Trophoblast cell (in vitro differentiated cells and primary cell): ENCODE results near the gene BTBD9.

Experiments used
- DNase-seq, 2 donors: peaks; one replicate each; pipeline ENCODE4 v3.0.0-alpha.2; 2016
- H2AFZ ChIP-seq: 2 replicates; pipeline ENCODE4 v1.6.1; 2013; ENCODE audit warnings: low read length, moderate library complexity, mild to moderate bottlenecking; ENCODE audit not compliant: insufficient read depth, poor library complexity
- H2AK5ac ChIP-seq: 2 replicates; pipeline ENCODE4 v1.6.1; 2013; ENCODE audit warnings: mild to moderate bottlenecking, low read length
- H2BK120ac ChIP-seq: 2 replicates; pipeline ENCODE4 v1.6.1; 2013; ENCODE audit warnings: low read length, mild to moderate bottlenecking, moderate library complexity; ENCODE audit not compliant: insufficient read depth, poor library complexity
- H2BK12ac ChIP-seq: 2 replicates; pipeline ENCODE4 v1.6.1; 2013; ENCODE audit warnings: mild to moderate bottlenecking, low read length, moderate library complexity
- H2BK5ac ChIP-seq: 2 replicates; pipeline ENCODE4 v1.6.1; 2013; ENCODE audit warnings: low read length, low read depth, moderate library complexity, mild to moderate bottlenecking; ENCODE audit not compliant: poor library complexity
- H3K14ac ChIP-seq: 2 replicates; pipeline ENCODE4 v1.6.1; 2013; ENCODE audit warnings: mild to moderate bottlenecking, low read length
- H3K18ac ChIP-seq: 2 replicates; pipeline ENCODE4 v1.6.1; 2013; ENCODE audit warnings: mild to moderate bottlenecking, low read length
- H3K23ac ChIP-seq: 2 replicates; pipeline ENCODE4 v1.6.1; 2013; ENCODE audit warnings: low read length
- H3K27ac ChIP-seq: 2 replicates; pipeline ENCODE4 v1.5.1; 2013; ENCODE audit warnings: low read depth, mild to moderate bottlenecking, inconsistent platforms, low read length, moderate library complexity
- H3K27me3 ChIP-seq: 2 replicates; pipeline ENCODE4 v1.6.1; 2013; ENCODE audit warnings: inconsistent platforms, mild to moderate bottlenecking, low read length, moderate library complexity; ENCODE audit not compliant: insufficient read depth
- H3K36me3 ChIP-seq, 2 experiments: 1 replicate in 1 of 2; 2 replicates in 1 of 2; pipeline ENCODE4 v1.6.1; 2013; ENCODE audit warnings: low read length in 2 of 2, mild to moderate bottlenecking in 2 of 2, moderate library complexity in 1 of 2; ENCODE audit not compliant: insufficient read depth in 2 of 2, control insufficient read depth in 1 of 2
- H3K4ac ChIP-seq: 2 replicates; pipeline ENCODE4 v1.6.1; 2013; ENCODE audit warnings: low read depth, mild to moderate bottlenecking, low read length, moderate library complexity
- H3K4me1 ChIP-seq, 2 experiments: 1 replicate in 1 of 2; 2 replicates in 1 of 2; pipeline ENCODE4 v1.6.1; 2013; ENCODE audit warnings: low read length in 2 of 2, mild to moderate bottlenecking in 2 of 2, moderate library complexity in 1 of 2; ENCODE audit not compliant: insufficient read depth in 2 of 2, control insufficient read depth in 1 of 2
- H3K4me2 ChIP-seq: 2 replicates; pipeline ENCODE4 v1.6.1; 2013; ENCODE audit warnings: inconsistent platforms, mild to moderate bottlenecking, low read length, moderate library complexity
- H3K4me3 ChIP-seq: 2 replicates; pipeline ENCODE4 v1.5.1; 2013; ENCODE audit warnings: mild to moderate bottlenecking, low read depth, low read length, inconsistent platforms
- H3K79me1 ChIP-seq: one replicate; pipeline ENCODE4 v1.6.1; 2013; ENCODE audit warnings: low read length
- H3K79me2 ChIP-seq: 2 replicates; pipeline ENCODE4 v1.6.1; 2013; ENCODE audit warnings: low read length, mild to moderate bottlenecking; ENCODE audit not compliant: control insufficient read depth, insufficient read depth, poor library complexity
- H3K9ac ChIP-seq: 2 replicates; pipeline ENCODE4 v1.6.1; 2013; ENCODE audit warnings: mild to moderate bottlenecking, low read length
- H3K9me3 ChIP-seq: 2 replicates; pipeline ENCODE4 v1.6.1; 2013; ENCODE audit warnings: low read depth, mild to moderate bottlenecking, control low read depth, inconsistent platforms, low read length; ENCODE audit not compliant: insufficient read depth
- H4K12ac ChIP-seq: 2 replicates; pipeline ENCODE4 v1.6.1; 2013; ENCODE audit warnings: low read depth, mild to moderate bottlenecking, low read length, moderate library complexity
- H4K8ac ChIP-seq: 2 replicates; pipeline ENCODE4 v1.6.1; 2013; ENCODE audit warnings: low read depth, mild to moderate bottlenecking, low read length, moderate library complexity
- H4K91ac ChIP-seq: one replicate; pipeline ENCODE4 v1.6.1; 2013; ENCODE audit warnings: low read depth, mild to moderate bottlenecking, low read length, moderate library complexity
- WGBS: extraction: QIAGEN DNeasy Blood & Tissue Kit; methylation state at CpG from one replicate; pipeline ENCODE4 v1.1.7; 2013; ENCODE audit warnings: missing lambda C conversion rate; ENCODE audit not compliant: insufficient read length, insufficient coverage; ENCODE audit errors: extremely low coverage; 5-methylcytosine and 5-hydroxymethylcytosine counted together

The BTBD9 gene

DNA sequence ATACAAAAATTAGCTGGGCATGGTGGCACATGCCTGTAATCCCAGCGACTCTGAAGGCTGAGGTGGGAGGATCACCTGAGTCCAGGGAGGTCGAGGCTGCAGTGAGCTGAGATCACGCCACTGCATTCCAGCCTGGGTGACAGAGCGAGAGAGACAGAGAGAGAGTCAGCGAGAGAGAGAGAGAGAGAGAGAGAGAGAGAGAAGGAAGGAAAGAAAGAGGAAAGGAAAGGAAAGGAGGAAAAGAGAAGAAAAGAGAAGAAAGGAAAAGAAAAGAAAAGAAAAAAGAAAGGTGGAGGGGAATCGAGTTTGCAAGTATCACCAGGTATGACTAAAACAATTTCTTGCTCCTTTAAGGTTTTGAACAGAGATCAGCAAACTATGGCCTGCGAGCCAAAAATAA, 152.3 kb downstream of the BTBD9 start:
- WGBS: 100% methylated on average over 1 of the region's 7 CpGs
- H4K91ac ChIP-seq: no peak overlapping the region

GRCh38 chr6:38485488-38485887, 154.2 kb downstream of the BTBD9 start:
- Histone ChIP-seq H3K79me1 (peaks cover 2% of the 10 kb centered on the region), H2BK120ac (no peak overlapping the region), H4K12ac (no peak overlapping the region), H4K8ac (no peak overlapping the region), H3K9me3 (no peaks in the 10 kb centered on the region), H3K4ac (no peak overlapping the region), H3K18ac (no peak overlapping the region), H2AK5ac (no peak overlapping the region), H3K4me1 (peaks cover 3 to 9% of the 10 kb centered on the region in 2 experiments), H2BK12ac (no peak overlapping the region), H2BK5ac (no peak overlapping the region), H4K91ac (no peak overlapping the region), H3K36me3 (no peaks in the 10 kb centered on the region), H3K23ac (no peak overlapping the region), H3K27me3 (no peaks in the 10 kb centered on the region), H3K79me2 (no peaks in the 10 kb centered on the region), H2AFZ (no peak overlapping the region), H3K4me2 (no peak overlapping the region), H3K14ac (no peak overlapping the region), H3K27ac (no peak overlapping the region), H3K9ac (no peak overlapping the region), H3K4me3 (no peak overlapping the region)
- WGBS: no CpG with 5 or more reads among the region's 1 CpG
- no peak for DNase-seq

More for the DNA sequence above, 152.3 kb downstream of the BTBD9 start:
- Histone ChIP-seq H4K8ac (no peak overlapping the region), H2BK120ac (no peak overlapping the region), H3K18ac (no peak overlapping the region), H3K4me1 (peaks cover 0 to 4% of the 10 kb centered on the region in 2 experiments), H3K4me3 (no peak overlapping the region), H3K9ac (no peak overlapping the region), H2BK12ac (no peak overlapping the region), H3K4me2 (no peak overlapping the region), H3K36me3 (no peaks in the 10 kb centered on the region), H3K9me3 (no peaks in the 10 kb centered on the region), H3K27ac (no peak overlapping the region), H3K79me2 (no peaks in the 10 kb centered on the region), H4K12ac (no peak overlapping the region), H3K27me3 (no peaks in the 10 kb centered on the region), H3K14ac (no peak overlapping the region), H2BK5ac (no peak overlapping the region), H2AK5ac (no peak overlapping the region), H3K23ac (no peak overlapping the region), H2AFZ (no peak overlapping the region), H3K4ac (no peak overlapping the region), H3K79me1 (peaks cover 2% of the 10 kb centered on the region)
- no peak for DNase-seq

DNA sequence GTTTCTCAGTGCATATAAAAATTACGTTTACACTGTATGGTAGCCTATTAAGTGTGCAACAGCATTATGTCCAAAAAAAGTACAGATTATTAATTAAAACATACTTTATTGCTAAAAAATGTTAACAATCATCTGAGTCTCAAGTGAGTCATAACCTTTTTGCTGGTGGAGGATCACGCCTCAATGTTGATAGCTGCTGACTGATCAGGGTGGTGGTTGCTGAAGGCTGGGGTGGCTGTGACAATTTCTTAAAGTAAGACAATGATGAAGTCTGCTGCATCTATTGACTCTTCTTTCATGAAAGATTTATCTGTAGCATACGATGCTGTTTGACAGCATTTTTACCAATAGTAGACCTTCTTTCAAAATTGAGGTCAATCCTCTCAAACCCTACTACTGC, 155.1 kb downstream of the BTBD9 start:
- H3K27ac ChIP-seq: no peak overlapping the region
- H3K36me3 ChIP-seq: no peaks in the 10 kb centered on the region
- H3K79me2 ChIP-seq: no peaks in the 10 kb centered on the region
- H2AK5ac ChIP-seq: no peak overlapping the region
- peaks cover 3 to 9% of the 10 kb centered on the region in 2 experiments for H3K4me1 ChIP-seq
- no peak overlapping the region for H4K8ac ChIP-seq
- no peak overlapping the region for H3K4me2 ChIP-seq
- H2BK5ac ChIP-seq: no peak overlapping the region
- H3K9ac ChIP-seq: no peak overlapping the region
- no peak overlapping the region for H3K4ac ChIP-seq
- H4K12ac ChIP-seq: no peak overlapping the region
- peaks cover 2% of the 10 kb centered on the region for H3K79me1 ChIP-seq
- WGBS: no CpG with 5 or more reads among the region's 3 CpGs
- H2AFZ ChIP-seq: no peak overlapping the region
- no peaks in the 10 kb centered on the region for H3K27me3 ChIP-seq
- no peak overlapping the region for H3K23ac ChIP-seq
- DNase-seq: no peak
- no peak overlapping the region for H3K4me3 ChIP-seq
- no peak overlapping the region for H4K91ac ChIP-seq
- no peak overlapping the region for H3K18ac ChIP-seq
- no peak overlapping the region for H3K14ac ChIP-seq
- no peak overlapping the region for H2BK120ac ChIP-seq
- H2BK12ac ChIP-seq: no peak overlapping the region
- no peaks in the 10 kb centered on the region for H3K9me3 ChIP-seq

DNA sequence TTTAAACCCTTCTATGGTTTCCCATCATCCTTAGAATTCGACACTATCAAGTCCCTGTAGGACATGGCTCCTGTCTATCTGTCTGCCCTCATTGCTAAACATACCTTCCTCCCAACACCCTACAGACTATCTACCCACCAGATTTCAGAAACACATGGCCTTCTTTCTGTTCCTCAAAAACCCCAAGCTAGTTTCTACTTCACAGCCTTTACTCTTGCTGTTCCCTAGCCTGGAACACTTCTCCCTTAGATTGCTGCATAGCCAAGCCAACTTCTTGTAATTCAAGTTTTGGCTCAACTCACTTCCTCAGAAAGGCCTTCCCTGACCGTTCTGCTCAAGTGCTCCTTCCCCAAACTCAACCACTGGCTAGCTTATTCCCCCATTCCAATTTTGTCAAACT, 156.2 kb downstream of the BTBD9 start:
- H3K9ac ChIP-seq: no peak overlapping the region
- no peak overlapping the region for H2AFZ ChIP-seq
- H3K79me1 ChIP-seq: peaks cover 2% of the 10 kb centered on the region
- H4K91ac ChIP-seq: no peak overlapping the region
- peaks cover 3 to 8% of the 10 kb centered on the region in 2 experiments for H3K4me1 ChIP-seq
- H3K9me3 ChIP-seq: no peaks in the 10 kb centered on the region
- H3K18ac ChIP-seq: no peak overlapping the region
- no CpG with 5 or more reads among the region's 2 CpGs for WGBS
- H3K14ac ChIP-seq: no peak overlapping the region
- H3K79me2 ChIP-seq: no peaks in the 10 kb centered on the region
- H2BK120ac ChIP-seq: no peak overlapping the region
- H3K27ac ChIP-seq: no peak overlapping the region
- peak overlapping the region; percentile 1 for H2BK12ac ChIP-seq
- H2AK5ac ChIP-seq: no peak overlapping the region
- no peaks in the 10 kb centered on the region for H3K36me3 ChIP-seq
- H4K12ac ChIP-seq: no peak overlapping the region
- H3K4me2 ChIP-seq: no peak overlapping the region
- no peak overlapping the region for H4K8ac ChIP-seq
- no peak overlapping the region for H3K4me3 ChIP-seq
- no peak overlapping the region for H3K23ac ChIP-seq
- H3K27me3 ChIP-seq: no peaks in the 10 kb centered on the region
- H2BK5ac ChIP-seq: no peak overlapping the region
- no peak for DNase-seq
- H3K4ac ChIP-seq: no peak overlapping the region
